Skin of body (tissue), 2 donors: ENCODE data around the gene PKDREJ. TPM values are rescaled to one million over a fixed set of nuclear protein-coding genes. Genes with fewer than 3 reads are reported as not detected.

Experiments
- DNase-seq: peaks from one replicate; lab custom pipeline; 2025; lab: John Stamatoyannopoulos, UW
- total RNA-seq: library from RNA; depleted of rRNA; stranded (reverse); fragments of >200 nt; gene quantifications from one replicate; pipeline ENCODE4 v1.2.3, GENCODE V29; 2014

PKDREJ gene
- total RNA-seq, 1 donor from 2014 or later = 0.10 TPM

DNA sequence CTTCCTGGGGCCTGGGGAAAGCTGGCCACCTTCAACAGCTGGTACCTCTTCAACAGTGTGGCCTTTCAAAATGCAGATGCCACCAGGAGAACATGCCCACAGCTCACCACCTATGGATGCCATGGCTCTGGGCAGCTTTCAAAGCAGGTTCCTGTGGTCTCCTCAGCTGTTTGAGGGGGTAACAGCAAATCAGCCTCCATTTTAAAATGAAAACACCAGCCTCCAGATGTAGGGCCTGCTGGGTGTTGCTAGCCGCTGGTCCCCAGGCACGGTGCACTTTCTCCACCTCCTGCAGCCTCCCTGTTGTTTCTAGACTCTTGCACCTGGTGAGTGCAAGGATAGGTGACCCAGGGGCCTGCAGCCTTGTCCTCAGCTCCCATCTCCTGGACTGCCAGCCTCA lies 23.1 kb downstream of the PKDREJ start:
- no peak for DNase-seq

DNA sequence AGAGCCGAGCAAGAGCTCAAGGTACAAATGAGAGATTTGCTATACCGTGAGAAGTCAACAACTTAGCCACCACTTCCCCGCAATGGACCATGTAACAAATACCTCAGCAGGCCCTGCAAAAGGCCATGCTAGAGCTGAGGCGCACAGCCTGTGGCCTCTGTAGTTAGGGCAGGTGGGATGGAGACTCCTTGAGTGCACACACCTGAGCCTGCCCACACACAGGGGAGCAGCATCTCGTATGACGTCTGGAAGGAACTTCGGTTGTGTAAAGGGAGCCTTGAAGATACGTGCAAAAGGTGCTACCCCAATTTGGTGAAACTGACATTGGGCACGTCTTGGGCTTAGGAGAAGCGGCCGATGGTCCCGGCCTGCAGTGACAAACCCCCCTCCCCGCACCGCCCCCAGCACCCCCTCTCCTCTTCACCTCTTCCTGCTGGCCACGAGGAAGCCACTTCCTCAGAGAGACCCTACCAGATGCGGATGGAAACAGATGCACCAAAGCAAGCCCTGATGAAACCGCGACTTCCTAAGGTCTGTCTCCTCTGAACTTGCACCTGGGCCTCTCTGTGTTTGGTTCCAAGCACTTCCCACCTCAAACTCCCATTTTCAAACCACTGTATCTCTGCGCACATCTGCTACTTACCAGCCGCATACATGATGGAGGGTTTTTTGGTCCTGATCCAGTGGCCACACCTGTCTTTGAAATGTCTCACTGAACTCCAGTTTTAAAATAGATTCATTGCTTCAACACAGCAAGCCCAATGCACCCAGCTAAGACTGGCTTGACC lies 23.7 kb downstream of the PKDREJ start:
- DNase-seq = no peak

DNA sequence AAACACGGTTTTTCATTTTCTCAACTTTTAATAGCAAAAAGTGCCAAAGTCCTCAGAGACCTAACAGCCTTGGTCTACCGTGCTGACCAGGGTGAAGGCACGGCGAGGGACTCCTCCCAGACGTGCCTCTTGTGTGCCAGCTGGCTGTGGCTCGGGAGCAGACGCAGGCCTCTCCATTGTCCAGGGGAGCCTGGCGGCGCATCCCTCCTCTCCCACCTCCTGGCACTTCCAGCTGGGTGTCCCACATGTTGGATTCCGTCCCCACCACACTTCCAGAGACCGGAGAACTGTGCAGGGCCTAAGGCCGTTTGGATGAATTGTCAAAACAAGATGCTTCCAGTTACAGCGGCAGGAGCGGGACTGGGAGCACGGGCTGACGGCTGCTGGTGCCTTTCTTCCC lies 24.6 kb downstream of the PKDREJ start:
- DNase-seq = no peak

GRCh38 chr22:46237453-46238124 lies 25.6 kb downstream of the PKDREJ start:
- no peak for DNase-seq

GRCh38 chr22:46234969-46235368 lies 28.2 kb downstream of the PKDREJ start:
- DNase-seq = no peak

- DNase-seq = no peak
These were observed 29.9 kb downstream of the PKDREJ start for GRCh38 chr22:46233231-46233630.

- no peak for DNase-seq
These were observed 32.8 kb downstream of the PKDREJ start for GRCh38 chr22:46230262-46230901.

- DNase-seq = no peak
These were observed 33.4 kb downstream of the PKDREJ start for GRCh38 chr22:46229701-46230100.

DNA sequence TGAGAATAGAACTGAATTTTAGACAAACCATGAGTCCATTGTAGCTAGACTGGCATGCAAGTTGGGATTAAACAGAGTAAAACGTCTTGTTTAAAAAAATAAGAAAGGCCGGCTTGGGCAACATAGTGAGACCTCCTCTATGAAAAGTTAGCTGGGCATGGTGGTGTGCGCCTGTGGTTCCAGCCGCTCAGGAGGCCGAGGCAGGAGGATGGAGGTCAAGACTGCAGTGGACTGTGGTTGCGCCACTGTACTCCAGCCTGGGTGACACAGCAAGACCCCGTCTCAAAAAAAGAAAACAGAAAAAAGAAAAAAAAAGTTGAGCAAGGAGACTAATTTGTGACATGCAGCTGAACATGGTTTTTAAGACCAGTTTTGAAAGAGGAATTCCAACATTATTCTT lies 36.6 kb downstream of the PKDREJ start:
- DNase-seq = no peak

GRCh38 chr22:46225631-46226030 lies 37.5 kb downstream of the PKDREJ start:
- DNase-seq = no peak

- no peak for DNase-seq
These were observed 38.2 kb downstream of the PKDREJ start for GRCh38 chr22:46224898-46225290.

- DNase-seq = no peak
These were observed 38.9 kb downstream of the PKDREJ start for GRCh38 chr22:46224044-46224897.

DNA sequence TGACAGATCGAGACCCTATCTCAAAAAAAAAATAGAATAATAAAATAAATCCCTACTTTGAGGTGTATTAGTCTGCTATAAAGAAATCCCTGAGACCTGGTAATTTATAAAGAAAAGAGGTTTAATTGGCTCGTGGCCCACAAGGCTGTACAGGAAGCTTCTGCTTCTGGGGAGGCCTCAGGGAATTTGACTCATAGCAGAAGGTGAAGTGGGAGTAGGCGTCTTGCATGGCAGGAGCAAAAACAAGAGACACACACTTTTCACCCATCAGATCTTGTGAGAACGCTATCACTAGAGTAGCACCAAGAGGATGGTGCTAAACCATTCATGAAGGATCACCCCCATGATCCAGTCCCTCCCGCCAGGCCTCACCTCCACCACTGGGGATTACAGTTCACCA lies 42.2 kb downstream of the PKDREJ start:
- no peak for DNase-seq

GRCh38 chr22:46219636-46220035 lies 43.5 kb downstream of the PKDREJ start:
- no peak for DNase-seq

DNA sequence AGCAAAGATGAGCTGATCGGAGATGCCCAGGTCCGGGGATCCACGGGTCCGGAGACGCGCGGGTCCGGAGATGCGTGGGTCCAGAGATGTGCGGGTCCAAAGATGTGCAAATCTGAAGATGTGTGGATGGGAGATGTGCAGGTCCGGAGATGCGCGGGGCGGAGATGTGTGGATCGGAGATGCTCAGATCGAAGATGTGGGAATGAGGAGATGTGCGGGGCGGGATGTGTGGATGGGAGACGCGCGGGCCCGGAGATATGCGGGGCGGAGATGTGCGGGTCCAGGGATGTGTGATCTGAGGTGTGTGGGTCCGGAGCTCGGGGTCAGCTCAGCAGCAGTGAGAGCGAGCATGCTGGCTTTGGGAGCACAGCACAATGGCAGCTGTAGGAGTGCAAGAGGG lies 48.5 kb downstream of the PKDREJ start:
- DNase-seq = no peak

DNA sequence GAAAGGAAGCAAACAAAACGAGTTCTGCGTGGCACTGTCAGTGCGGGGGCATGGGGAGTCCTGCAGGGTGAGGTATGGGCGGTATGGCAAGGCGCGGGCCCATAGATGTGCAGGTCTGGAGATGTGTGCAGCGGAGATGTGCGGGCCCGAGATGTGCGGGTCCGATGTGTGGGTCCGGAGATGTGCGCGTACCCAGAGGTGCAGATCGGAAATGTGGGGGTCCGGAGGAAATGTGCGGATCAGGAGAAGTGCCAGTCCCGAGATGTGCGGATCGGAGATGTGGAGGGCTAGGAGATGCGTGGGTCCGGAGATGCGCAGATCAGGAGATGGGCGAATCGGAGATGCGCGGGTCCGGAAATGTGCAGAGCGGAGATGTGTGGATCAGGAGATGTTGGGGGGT lies 49.0 kb downstream of the PKDREJ start:
- no peak for DNase-seq

GRCh38 chr22:46213052-46213451 lies 50.1 kb downstream of the PKDREJ start:
- no peak for DNase-seq

DNA sequence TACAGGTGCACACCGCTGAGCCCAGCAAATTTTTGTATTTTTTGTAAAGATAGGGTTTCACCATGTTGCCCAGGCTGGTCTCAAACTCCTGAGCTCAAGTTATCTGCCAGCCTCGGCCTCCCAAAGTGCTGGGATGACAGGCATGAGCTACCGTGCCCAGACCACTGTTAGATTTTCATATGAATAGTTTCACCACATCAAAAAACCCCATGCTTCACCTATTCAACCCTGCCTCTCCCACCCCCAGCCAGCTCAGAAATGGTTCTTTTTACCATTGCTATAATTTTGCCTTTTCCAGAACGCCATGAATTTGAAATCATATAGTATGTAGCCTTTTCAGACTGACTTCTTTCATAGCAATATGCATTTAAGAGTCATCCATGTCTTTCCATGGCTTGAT lies 50.9 kb downstream of the PKDREJ start:
- no peak for DNase-seq

DNA sequence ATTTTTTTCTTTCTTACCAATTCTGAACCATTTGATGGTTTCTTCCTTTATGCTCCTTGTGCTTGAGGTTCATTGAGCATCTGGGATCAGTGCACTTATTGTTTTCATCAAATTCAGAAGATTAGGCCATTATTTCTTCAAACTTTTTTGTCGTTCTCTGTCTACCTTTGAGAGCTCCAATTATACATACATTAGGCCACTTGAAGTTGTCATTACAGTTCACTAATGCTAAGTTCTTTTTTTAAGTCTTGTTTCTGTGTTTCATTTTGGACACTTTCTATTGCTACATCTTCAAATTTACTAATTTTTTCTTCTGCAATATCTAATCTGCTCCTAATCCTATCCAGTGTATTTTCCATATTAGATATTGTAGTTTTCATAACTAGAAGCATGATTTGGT lies 53.9 kb downstream of the PKDREJ start:
- no peak for DNase-seq
